NCI-H146 treated with DMSO at 0.1 percent for 48 hours (cell line): Measurements from ENCODE around the gene TMEM212.

Source experiments
- DNase-seq: peaks from one replicate; lab custom pipeline; 2025; ENCODE audit not compliant: unreplicated experiment; lab: John Stamatoyannopoulos, UW

Gene TMEM212

GRCh38 chr3:171833789-171834460, 9.2 kb upstream of the TMEM212 start:
- DNase-seq: peak; percentile 51

DNA sequence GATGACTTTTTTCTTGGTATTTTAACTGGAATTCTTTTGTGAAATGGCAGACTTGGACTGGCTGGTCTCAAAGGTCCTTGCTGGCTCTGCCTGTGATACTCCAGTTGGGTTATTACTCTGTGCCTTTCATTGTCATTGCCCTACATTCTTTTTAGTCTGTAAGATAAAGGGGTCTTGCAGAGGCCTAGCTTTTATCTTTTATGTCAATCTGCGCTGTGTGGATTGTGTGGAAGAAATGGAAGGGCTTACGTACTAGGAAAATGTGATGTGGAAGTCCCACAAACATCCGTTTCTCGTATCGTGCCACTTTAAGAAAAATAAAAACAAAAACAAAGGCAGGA, 8.7 kb upstream of the TMEM212 start:
- no peak for DNase-seq

- DNase-seq: no peak
These were observed 8.0 kb upstream of the TMEM212 start for GRCh38 chr3:171835116-171835515.

DNA sequence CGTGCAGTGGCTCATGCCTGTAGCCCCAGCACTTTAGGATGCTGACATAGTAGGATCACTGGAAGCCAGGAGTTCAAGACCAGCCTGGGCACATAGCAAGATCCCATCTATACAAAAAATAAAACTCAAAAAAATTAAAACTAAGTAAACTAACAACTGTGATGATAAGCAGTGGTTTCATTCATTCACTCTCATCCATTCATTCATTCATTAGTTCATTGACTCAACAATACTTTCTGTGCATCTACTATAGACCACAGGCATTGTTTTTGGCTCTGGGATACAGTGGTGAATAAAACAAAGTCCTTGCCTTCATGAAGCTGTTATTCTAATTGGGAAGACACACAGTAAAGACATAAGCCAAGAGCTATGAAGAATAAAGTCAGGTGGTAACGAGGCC, 7.5 kb upstream of the TMEM212 start:
- no peak for DNase-seq

DNA sequence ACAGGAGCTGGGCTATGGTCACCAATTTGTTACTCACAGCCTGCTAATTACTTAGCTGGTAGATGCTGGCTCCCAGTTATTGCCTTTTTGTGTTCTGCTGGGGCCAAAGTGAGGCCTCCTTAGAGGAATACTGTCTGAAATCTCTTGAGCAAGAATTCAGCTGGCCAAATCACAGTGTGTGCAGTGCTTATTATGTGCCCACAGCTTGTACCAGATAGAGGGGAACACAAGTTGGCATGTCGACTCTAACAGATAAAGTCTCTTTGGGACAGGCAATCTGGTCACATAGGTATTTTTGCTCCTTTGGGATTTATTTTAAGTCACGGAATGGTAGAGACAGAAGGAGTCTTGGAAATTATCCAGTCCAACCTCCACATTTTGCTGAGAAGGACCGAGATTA, 6.3 kb upstream of the TMEM212 start:
- no peak for DNase-seq

DNA sequence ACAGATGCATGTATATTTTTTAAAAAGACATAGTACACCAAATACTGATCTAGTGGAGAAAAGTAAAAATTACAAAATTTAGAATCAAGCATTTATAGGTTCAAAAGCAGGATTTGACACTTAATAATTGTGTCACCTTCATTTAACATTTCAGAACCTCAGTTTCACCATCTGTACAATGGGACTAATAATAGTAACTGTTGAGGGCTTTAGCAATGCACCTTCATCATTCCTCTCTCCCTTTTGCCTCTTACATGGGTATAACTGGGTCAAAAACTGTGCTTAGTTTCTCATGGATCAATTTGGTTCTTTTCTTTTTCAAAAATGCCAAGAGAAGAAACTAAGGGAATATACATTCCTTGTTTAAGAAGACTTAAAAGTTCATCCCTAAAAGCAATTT, 5.5 kb upstream of the TMEM212 start:
- DNase-seq: no peak

GRCh38 chr3:171838218-171838720, 4.9 kb upstream of the TMEM212 start:
- DNase-seq: no peak

DNA sequence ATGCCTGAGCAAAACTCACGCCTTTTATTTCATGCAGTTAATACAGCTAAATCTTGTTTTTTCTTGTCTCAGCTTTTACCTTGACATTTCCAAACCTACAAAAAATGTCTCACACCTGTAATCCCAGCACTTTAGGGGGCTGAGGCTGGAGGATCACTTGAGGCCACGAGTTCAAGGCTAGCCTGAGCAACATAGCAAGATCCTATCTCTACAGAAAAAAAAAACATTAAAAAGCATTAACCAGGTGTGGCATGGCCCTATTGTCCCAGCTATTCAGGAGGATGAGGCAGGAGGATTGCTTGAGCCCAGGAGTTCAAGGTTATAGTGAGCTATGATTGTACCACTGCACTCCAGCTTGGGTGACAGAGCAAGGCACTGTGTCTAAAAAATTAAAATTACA, 3.9 kb upstream of the TMEM212 start:
- DNase-seq: no peak

DNA sequence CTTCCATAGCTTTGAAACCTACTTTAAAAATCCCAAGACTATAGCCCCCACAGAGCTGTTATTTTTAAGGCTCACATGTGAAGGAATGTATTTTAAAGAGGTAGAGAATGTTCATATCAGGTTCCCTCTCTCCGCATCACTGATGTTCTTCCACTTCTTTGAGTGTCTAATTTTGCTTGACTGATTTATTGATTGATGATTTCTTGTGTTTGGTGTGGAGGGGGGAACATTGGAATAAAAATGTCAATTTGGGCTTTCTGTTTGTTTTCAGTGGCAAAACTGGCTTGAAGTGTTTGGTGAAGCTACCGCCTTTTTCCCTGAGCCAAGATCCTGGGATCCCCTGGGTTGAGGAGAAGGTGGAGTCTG, 2.7 kb upstream of the TMEM212 start:
- DNase-seq: no peak

GRCh38 chr3:171840811-171841619, 2.1 kb upstream of the TMEM212 start:
- no peak for DNase-seq

DNA sequence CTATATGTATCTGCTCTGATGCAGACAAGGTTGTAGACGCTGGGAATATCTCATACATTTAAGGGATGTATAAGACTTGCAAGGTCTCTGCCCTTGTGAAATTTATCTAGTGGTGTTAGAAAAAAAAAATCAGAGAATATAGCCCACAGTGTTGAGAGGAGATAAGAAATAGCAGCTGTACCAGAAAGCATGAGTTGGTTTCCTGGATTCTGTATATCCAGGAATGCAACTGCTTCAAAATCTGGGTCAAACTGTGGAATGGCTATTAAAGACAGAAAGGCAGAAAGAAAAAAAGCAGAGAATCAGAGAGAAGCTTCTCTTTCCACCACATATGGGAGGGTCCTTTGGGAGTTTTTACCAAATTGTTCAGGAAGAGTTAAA, 1.5 kb upstream of the TMEM212 start:
- DNase-seq: no peak

- DNase-seq: no peak
These were observed 1.7 kb downstream of the TMEM212 start for GRCh38 chr3:171844873-171845272.

DNA sequence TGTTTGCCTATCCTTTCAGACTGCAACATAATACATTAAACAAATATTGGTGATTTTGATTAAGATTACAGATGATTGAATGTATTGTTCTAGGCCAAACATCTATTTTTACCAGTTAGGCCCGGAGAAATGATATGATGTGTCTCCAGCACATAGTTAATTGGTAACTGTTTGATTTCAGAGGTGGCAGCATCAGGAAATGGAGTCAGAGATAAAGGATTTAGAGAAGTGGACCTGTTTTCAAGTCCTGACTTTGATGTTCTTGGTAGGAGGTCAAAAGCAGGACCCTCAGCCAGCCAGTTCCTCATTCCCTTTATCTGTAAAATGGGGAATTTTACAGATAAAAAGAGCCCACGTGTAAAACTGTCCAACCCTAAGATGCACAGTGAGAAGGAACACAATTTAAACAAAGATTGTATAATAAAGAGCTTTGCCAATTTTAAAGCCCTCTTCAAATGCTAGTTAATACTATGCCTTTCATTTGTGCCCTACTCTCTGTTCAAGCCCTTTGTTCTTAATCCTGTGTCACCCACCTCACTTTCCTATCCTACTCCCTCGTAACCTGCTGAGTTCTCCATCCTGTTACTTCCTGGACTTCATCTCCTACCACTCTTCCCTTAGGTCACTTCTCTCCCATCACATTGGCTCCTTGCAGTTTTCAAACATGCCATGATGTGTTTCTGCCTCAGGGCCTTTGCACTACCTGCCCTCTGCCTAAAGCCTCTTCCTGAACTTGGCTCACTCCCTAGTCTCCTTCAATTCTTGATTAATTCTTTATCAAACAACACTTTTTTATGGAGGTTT, 2.5 kb downstream of the TMEM212 start:
- no peak for DNase-seq

- DNase-seq: no peak
These were observed 3.4 kb downstream of the TMEM212 start for GRCh38 chr3:171846597-171846996.

- DNase-seq: no peak
These were observed 4.0 kb downstream of the TMEM212 start for GRCh38 chr3:171847133-171847532.

GRCh38 chr3:171847595-171848259, 4.6 kb downstream of the TMEM212 start:
- no peak for DNase-seq

- no peak for DNase-seq
These were observed 6.6 kb downstream of the TMEM212 start for GRCh38 chr3:171849617-171850319.

DNA sequence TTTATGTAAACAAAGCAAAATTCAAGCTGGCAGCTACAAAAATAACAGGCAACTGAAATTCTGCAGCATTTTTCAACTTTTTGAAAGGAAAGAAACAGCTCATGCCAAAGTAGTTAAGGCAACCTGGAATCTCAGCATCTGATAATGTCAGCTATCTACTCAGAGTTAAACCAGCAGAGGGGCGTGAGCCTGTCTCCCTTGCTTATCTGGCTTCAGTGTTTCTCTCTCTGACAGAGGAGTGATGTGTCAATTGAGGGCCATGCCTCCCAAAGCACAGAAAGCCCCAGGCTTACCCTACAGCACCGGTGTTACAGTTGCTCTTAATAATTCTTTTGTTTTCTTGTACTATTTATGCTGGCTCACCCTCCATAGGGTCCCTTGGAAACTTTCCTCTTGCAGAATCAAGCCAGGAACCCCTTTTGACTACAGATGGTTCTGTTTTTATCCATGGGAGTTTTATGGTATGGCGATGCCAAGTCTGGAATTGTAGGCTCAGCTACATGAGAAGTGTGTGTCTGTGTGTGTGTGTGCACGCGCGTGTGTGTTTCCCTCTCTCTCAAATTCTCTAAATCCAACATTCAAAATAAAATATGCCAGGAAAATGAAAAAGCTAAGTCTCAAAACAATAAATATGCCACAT, 7.3 kb downstream of the TMEM212 start:
- DNase-seq: no peak

- no peak for DNase-seq
These were observed 8.0 kb downstream of the TMEM212 start for GRCh38 chr3:171850960-171851659.

GRCh38 chr3:171851660-171852058, 8.5 kb downstream of the TMEM212 start:
- DNase-seq: no peak
